ENCODE measurements around the gene SYNGR2.

Gene SYNGR2

GRCh38 chr17:78144736-78145641 is 23.4 kb upstream of the SYNGR2 start:
- Histone ChIP-seq H3K27ac (no peak overlapping the region), H3K36me3 (replicated peaks) (no peaks in the 10 kb centered on the region), H3K4me3 (ENCODE audit: low read depth, low read length) (no peak overlapping the region), H3K27me3 (replicated peaks) (no peaks in the 10 kb centered on the region)
- no peak for DNase-seq
- in situ Hi-C loops (cut with HindIII; ENCODE audit: low pct_ligation_motif_present, low sequenced_read_pairs): no loop called here
- no peak for TF ChIP-seq CTCF (IDR thresholded peaks at IDR 0.05; ENCODE audit: low read depth, low read length, missing control alignments)

GRCh38 chr17:78146471-78146869 is 21.9 kb upstream of the SYNGR2 start:
- no peak for DNase-seq

GRCh38 chr17:78146881-78147280 is 21.5 kb upstream of the SYNGR2 start:
- no peak for DNase-seq
- in situ Hi-C loops (cut with HindIII; ENCODE audit: low pct_ligation_motif_present, low sequenced_read_pairs): no loop called here
- H3K4me3 ChIP-seq (ENCODE audit: low read depth, low read length): no peak overlapping the region
- no peak for TF ChIP-seq CTCF (IDR thresholded peaks at IDR 0.05; ENCODE audit: low read depth, low read length, missing control alignments)
- no peaks in the 10 kb centered on the region for H3K27me3 ChIP-seq (replicated peaks)
- H3K27ac ChIP-seq: no peak overlapping the region
- H3K36me3 ChIP-seq (replicated peaks): no peaks in the 10 kb centered on the region

More at GRCh38 chr17:78146471-78146869, 21.9 kb upstream of the SYNGR2 start:
- H3K27me3 ChIP-seq (replicated peaks): no peaks in the 10 kb centered on the region
- no peaks in the 10 kb centered on the region for H3K36me3 ChIP-seq (replicated peaks)
- in situ Hi-C loops (cut with HindIII; ENCODE audit: low pct_ligation_motif_present, low sequenced_read_pairs): no loop called here
- no peak overlapping the region for H3K4me3 ChIP-seq (ENCODE audit: low read depth, low read length)
- TF ChIP-seq CTCF (IDR thresholded peaks at IDR 0.05; ENCODE audit: low read depth, low read length, missing control alignments): no peak
- no peak overlapping the region for H3K27ac ChIP-seq

GRCh38 chr17:78147315-78147998 is 20.9 kb upstream of the SYNGR2 start:
- no peak for TF ChIP-seq CTCF (IDR thresholded peaks at IDR 0.05; ENCODE audit: low read depth, low read length, missing control alignments)
- no peaks in the 10 kb centered on the region for H3K36me3 ChIP-seq (replicated peaks)
- H3K4me3 ChIP-seq (ENCODE audit: low read depth, low read length): no peak overlapping the region
- H3K27me3 ChIP-seq (replicated peaks): no peaks in the 10 kb centered on the region
- no peak overlapping the region for H3K27ac ChIP-seq
- in situ Hi-C loops (cut with HindIII; ENCODE audit: low pct_ligation_motif_present, low sequenced_read_pairs): no loop called here
- no peak for DNase-seq

DNA sequence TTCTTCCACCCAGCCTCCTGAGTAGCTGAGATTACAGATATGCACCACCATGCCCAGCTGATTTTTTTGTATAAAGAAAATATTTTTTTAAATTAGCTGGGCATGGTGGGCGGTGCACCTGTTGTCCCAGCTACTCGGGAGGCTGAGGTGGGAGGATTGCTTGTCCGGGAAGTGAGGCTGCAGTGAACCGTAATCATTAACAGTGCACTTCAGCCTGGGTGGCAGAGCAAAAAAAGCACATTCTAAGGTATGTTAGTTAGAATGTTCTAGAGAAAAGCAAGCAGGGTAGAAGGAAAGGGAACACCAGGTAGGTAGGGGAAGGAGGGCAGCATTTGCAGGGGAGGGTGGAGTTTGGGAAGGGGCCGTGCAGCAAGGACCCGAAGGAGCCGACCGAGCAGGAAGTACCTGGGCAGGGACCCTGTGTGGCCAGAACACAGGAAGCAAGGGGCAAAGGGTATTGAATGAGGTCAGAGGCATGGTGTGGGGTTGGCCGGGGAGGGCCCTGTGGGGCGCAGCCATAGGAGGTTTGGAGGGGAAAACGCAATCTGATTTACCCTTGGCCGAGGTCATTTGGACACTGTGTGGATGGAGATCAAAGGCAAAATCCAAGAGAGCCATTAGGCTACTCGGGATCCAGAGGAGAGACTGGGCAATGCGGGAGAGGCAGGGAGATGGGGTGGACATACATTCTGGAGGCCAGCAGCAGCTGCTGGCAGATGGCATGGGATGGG is 19.9 kb upstream of the SYNGR2 start:
- Histone ChIP-seq H3K27me3 (replicated peaks) (no peaks in the 10 kb centered on the region), H3K36me3 (replicated peaks) (no peaks in the 10 kb centered on the region), H3K27ac (no peak overlapping the region), H3K4me3 (ENCODE audit: low read depth, low read length) (no peak overlapping the region)
- in situ Hi-C loops (cut with HindIII; ENCODE audit: low pct_ligation_motif_present, low sequenced_read_pairs): no loop called here
- TF ChIP-seq CTCF (IDR thresholded peaks at IDR 0.05; ENCODE audit: low read depth, low read length, missing control alignments): no peak
- DNase-seq: no peak
